Measurements from ENCODE around the gene NCK1. TPM values are rescaled to one million over a fixed set of nuclear protein-coding genes. Genes with fewer than 3 reads are reported as not detected.

The NCK1 gene
- 46.2 and 56.3 TPM in 2 replicates for total RNA-seq

DNA sequence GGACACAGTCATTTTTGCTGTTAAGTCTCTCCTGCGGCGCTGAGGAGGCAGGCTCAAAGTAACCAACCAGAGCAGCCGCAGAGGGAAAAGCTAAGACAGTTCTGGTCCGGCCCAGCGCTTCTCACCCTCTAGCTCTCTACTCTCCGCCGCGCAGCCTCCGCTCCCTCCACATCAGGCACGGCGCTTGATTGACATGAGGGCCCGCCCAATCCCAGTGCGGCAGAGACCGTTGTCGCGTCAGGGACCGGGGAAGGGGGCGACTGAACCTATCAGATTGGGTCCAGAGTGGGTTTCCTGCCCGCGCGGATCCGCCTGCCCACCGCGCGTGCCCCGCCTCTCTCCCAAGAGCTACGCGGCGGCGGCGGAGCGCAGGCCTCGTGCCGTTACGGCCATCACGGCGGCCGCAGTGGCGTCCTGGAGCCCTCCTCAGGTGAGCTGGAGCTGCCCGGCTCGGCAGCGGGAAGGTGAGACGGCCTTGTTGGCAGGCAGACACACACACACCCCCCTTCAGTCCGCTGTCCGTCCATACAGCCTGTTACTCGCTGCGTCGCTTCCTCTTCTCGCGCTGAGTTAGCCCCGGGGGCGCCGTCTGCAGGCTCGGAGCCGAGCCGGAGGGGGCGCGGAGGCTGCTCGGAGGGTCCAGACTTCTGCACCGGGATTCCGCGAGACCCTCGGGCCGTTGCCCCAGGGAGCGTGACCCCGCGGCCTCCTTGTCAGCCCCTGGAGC lies at the start of gene NCK1:
Gene NCK1 (plus strand): TSS at position 319 of the 727 bp plus-strand sequence. CDS start 65,794 bp downstream, outside the sequence.
- intact Hi-C loops (cut with micrococcal nuclease): loop anchor here (1.0 to 5.0 kb wide), 13 partner anchors 23 to 1325 kb away; partner anchors contain the start of genes ARMC8, DBR1, MSL2 and PCCB

DNA sequence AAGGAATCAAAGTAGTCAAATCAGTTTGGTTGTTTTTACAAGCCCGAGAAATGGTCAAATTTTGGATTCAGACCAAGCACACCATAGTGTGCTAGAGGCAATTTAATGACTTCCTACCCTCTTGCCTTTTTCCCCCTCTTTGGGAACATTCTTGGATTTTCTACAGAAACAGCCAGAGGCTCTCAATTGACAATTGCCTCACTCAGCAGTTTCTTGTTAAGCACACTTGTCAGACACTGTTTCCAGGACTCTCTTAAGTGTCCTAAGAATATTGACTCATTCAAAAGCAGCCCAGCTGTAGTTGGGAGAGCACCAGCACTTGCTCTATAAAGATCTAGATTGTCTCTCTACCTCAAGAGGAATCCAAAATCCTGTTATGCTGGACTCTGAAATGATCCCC lies 44.6 kb upstream of the NCK1 start:
- intact Hi-C loops (cut with micrococcal nuclease): loop anchor here (1.0 to 5.0 kb wide), 2 partner anchors 30 to 115 kb away; no protein-coding TSS in a partner anchor

DNA sequence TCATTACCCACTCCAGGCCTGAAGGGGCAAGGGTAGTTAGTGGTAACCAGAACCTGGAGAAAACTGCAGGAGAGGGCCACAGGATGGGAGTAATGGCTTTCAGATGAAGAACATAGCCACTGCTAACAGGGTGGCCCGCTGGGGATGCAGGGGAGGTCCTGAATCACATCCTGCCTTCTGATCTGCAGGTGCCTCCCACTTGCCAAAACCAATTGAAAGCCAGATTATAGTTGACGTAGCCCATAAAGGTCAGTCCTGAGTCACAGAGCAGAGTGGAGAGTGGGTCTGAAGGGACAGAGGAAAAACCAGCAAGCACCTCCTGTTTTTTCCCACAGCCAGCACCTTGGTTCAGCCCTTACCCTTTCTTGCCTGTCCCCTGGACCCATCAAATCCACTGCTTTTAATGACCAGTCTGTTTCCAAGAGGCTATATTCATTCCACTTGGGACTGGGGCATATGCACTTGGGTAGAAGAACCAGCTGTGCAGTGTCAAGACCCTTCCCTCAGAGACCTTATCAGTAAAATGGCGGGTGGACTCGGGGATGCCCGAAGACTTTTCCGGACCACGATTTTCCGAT lies 43.7 kb upstream of the NCK1 start:
- intact Hi-C loops (cut with micrococcal nuclease): loop anchor here (1.0 to 5.0 kb wide), 5 partner anchors 21 to 195 kb away; partner anchors contain the start of gene NCK1

DNA sequence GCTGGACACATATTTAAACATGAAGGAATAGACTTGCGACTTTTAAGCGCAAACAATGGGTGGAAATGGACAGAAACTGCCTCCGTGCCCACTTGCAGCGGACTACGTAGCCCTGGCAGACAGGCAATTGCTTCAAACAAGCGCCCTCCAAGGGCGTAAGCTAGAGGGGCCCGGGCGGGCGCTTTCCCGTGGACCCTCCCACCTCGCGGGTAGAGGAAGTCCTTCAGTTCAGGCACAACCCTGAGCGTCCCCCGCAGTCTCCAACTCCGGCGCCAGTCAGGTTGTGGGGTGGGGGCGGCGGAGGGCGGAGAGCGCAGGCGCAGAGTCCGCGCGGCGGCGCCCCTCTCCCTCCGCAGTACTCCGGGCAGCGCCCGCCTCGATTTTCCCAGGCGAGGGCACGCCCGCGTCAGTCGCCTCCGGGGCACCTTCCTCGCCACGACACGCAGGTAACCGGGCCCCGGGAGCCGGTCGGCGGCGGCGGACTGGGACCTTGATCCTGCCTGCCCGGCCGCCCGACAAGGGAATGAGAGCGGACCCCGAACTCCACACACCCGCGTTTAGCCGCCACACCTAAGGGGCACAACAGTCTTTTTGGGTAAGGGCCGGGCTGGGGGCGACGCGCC lies 43.1 kb upstream of the NCK1 start, which contains the start of gene SLC35G2:
Gene SLC35G2 (plus strand): TSS at position 358 of the 623 bp plus-strand sequence. CDS start 35,335 bp downstream, outside the sequence.
- intact Hi-C loops (cut with micrococcal nuclease): loop anchor here (1.0 to 5.0 kb wide), 5 partner anchors 20 to 194 kb away; partner anchors contain the start of gene NCK1

DNA sequence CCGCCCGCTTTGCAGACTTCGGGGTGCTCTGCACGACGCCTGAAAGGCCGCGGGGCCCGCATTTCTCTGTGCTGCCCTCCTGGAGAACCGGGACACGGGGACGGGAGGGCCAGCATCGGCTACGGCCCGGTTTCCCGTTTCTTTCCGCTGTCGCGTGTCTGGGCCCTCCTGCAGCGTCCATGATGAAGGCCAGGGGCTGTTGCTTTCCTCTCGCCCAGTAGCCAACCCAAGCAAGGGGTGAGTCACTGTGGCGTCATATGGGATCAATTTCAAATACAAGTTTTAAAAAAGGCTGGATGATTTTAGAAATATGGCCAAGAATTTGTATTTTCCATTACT lies 42.6 kb upstream of the NCK1 start:
- intact Hi-C loops (cut with micrococcal nuclease): loop anchor here (2.0 to 5.0 kb wide), 3 partner anchors 19 to 193 kb away; no protein-coding TSS in a partner anchor

DNA sequence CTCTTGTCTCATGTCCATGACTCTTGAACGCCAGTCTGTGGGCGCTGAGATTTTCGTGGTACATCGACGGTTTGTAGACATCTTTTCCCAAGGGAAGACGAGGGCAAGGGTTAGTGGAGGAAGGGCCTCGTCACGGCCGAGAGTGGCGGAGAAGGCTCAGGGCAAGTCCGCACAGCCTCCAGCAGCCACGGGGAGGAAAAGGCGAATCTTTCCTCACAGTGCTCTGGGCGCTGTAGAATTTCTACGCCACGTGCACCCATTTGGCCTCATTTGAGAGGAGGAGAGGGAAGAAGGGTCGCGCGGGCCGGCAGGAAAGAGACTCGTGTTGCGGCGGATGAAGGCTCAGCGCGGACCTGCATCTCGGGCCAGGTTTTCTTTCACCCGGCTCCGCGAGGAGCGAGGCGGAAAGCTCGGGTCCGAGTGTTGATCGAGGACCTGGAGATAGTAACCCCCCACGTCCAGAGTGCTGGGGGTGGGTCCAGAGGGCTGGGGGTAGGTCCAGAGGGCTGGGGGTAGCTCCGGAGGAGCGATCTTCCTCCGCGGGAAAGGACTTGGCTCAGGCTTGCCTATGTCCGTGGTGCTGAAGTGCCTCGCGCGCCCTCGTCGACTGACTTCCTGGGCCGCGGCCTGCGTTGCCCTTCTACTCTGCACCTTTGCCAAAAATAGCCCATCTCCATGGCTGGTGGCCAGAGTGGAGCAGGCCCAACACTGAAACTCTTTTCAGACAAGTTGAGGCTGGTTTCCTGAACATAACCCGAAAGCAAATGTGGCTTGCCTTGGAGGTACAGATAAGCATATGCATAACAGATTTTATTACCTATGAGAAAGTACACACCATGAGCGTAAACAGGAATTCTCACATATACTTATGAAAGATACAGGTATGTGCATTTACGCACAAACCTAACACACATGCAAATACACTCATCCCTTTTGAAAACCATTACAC lies 42.0 kb upstream of the NCK1 start:
- intact Hi-C loops (cut with micrococcal nuclease): loop anchor here (2.0 to 5.0 kb wide), 3 partner anchors 19 to 193 kb away; no protein-coding TSS in a partner anchor

DNA sequence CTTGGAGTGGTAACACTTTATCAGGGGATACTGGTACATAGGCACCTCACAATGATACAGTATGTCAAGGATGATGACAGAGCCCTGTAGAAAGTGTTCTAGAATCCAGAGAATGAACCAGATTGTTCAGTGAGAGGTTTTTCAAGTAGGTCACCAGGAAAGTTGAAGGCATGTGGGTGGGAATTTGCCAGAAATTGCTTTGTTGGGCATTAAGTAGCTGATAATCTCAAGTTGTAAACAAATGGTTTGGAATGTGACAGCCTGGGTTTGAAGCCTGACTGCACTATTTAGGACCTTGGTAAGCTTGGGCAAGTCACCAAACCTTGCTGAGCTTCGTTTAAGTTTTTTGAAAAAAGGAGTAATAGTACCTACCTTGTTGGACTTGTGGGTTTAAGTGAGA lies 30.5 kb upstream of the NCK1 start:
- intact Hi-C loops (cut with micrococcal nuclease): no loop called here

DNA sequence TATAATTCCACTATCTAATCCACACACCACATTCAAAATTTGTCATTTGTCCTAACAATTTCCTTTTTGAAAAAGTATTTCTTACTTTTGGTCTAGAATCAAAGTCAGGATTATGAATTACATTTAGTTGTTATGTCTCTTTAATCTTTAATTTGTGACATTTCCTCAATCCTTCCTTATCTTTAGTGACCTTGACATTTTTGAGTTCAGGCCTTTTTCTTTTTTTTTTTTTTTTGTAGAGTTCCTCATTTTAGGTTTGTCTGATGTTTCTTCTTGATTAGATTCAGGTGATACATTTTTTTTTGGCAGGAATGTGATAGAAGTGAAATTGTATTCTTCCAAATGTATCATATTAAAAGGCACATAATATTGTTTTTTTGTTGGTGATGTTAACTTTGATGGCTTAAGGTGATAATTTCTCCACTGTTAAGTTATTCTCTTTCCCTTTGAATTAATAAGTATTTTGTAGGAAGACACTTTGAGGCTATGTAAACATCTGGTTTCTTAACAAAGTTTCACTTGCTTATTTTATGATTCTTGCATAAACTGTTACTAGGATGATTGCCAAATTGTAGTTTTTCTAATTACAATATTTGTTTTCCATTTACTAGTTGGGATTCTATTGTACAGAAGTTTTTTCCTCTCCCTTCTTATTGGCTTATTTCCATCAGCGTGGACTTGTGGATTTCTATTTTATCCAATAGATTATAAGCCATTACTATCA lies 26.8 kb upstream of the NCK1 start:
- intact Hi-C loops (cut with micrococcal nuclease): loop anchor here (5.0 kb wide), 1 partner anchor 48 kb away; no protein-coding TSS in a partner anchor

DNA sequence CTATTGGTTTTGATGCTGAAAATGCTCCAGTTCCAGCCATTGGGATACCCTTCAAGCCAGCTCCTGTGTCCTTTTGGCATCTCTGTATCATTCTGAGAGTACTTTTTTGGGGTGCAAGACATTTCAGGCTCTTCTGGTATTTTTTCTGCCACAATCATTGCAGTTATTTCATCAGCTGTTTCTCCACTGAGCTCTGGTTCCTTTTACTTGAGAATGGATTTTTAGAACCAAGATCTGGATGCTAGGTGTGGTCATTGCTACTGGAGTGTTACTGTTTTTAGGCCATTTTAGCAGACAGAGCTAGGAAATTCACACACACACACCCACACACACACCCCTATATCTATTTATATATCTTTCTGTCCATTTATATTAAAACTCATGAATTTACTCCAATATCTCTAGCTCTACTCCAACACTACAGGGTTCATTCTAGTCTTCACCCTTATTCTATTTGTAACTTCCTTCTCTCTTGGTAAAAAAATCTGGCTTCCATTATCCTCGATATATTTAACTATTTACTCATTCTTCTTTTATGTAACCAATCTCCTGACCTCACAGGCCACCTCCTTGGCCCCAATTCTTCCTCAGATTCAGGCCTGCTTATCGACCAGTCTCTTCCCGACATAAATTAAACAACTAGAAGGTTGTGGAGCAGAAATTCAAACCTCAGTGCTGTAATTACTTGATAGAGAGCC lies 26.0 kb upstream of the NCK1 start:
- intact Hi-C loops (cut with micrococcal nuclease): loop anchor here (5.0 kb wide), 1 partner anchor 49 kb away; no protein-coding TSS in a partner anchor

DNA sequence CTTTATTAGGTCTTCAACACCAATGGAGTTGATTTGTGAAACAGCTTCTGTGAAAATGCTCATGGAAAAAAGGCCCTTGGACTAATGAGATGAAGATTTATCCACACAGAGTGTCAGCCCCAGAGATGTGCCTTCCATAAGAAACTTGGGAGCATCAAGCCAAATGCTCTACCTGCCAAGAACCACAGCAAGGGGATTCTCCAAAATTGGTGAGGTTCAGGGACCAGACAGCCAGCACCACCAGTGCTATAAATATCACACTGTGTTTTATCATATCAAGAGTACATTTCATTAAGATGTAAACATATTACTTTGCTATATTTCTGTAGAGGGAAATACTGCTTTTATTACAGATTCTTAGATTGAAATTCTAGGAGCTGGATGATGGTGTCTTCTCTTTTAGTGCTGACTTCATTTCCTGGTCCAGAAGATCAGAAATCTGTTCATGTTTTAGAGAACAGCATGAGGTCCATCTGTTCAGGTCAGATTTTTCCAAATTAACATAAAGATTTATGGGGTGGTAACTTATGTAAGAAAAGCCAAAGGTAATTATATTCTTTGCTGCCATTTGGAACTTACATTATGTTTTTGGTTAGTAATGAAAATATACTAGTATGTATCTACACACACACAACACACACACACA lies 25.4 kb upstream of the NCK1 start:
- intact Hi-C loops (cut with micrococcal nuclease): loop anchor here (5.0 kb wide), 1 partner anchor 49 kb away; no protein-coding TSS in a partner anchor

DNA sequence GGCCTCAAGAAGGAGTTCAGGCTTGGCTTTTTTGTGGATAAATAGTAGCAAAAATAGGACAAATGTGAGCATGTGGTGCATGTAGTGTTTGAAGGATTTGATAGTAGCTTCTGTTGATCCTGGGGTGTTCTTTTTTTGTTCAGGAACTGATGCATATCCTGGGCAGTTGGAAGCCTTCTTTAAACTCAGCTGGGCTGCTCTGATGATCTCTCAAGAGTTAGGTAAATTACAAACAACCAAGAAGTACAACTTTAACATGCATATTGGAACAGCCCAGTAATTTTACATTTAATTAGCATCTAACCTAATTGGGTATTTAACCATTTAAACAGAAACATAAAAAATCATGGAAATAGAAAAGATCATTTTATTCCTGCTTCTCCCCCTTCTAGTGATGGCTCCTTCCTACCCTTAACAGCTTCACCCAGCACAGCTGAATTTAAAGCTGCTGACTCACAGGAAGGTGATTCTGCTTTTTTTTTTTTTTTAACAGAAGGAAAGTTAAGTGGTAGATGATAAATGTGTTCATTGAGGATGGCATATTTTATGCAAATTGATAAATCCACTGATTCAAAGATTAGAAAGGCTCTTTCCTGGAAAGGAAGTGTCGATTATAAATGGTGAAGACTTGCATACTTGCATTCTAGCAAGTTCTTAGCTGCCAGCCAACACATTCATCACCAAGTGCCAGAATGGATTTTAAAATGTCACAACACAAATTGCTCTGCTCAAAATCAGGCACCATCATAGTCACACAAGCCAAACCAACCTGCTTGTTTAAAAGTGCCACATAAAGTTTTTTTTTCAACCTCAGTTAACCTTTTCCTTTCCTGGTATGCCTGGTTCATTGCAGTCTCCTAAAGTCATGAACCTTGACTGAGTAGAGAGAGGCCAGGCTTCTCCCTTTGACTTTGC lies 23.1 kb upstream of the NCK1 start:
- intact Hi-C loops (cut with micrococcal nuclease): loop anchor here (1.0 to 5.0 kb wide), 3 partner anchors 20 to 52 kb away; partner anchors contain the start of genes NCK1 and SLC35G2

DNA sequence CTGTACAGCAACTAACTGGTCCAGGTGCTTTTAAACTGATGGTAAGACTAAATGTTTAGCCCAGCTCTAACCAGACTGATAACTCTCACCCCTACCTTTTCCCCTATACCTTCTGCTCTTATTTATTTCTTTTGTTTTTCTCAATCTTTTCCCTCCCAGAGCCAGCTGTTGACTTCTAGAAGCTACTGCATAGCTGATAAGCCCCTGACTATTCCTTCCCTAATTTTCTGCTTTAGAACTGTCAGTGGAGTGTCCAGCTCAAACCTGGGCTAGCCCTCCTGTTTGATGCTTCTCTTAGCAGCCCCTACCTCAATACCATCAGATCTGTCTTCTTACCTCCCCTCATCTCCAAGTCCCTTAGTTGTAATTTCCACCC lies 22.5 kb upstream of the NCK1 start:
- intact Hi-C loops (cut with micrococcal nuclease): loop anchor here (1.0 to 5.0 kb wide), 3 partner anchors 21 to 52 kb away; partner anchors contain the start of genes NCK1 and SLC35G2

DNA sequence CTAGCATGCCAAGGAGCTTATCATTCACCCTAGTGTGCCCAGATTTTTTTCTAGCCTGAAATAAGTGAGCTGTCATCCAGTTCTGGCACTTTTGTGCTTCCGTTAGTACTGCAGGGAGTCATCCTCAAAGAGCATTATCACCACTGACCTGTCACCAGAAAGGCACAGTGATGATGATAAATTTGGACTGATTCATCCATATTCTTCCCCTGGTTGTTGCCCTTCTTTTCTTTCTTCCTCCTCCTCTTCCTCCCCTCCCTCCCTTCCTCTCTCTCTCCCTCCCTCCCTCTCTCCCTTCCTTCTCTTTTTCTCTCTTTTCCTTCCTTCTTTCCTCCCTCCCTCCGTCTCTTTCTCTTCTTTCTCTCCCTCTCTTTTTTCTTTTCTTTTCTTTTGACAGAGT lies 21.8 kb upstream of the NCK1 start:
- intact Hi-C loops (cut with micrococcal nuclease): no loop called here

DNA sequence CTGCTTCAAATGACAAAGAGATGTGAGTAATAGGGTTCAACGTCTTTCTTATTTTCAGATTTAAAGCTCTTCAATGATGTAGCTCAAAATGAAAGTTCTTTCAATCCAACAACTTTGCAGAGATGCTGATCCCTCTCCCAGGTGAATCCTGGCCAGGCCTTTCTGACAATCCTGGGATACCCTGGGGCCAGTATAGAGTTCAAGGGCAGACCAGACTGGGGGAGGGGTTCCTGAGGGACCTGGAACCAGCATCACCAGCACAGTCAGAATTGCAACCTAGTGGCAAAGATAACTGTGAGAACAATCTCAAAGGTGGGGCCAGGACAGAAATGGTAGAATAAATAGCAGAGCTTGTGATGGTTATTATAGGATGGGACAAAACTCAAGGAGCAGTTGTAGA lies 19.7 kb upstream of the NCK1 start:
- intact Hi-C loops (cut with micrococcal nuclease): no loop called here

DNA sequence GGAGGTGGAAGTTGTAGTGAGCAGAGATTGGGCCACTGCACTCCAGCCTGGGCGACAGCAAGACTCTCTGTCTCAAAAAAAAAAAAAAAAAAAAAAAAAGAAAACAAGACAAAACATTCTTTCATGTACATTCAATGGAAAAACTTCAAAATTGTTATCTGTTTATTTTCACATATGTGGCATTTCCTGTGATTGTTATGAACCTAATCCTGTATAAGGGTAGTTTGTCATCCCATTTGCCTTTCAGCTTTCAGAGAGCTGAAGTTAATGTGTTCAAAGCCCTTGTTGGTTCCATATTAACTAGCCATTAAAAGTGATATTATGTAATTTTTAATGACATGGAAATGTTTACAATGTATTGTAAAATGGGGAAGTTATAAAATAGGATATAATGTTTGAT lies 17.3 kb upstream of the NCK1 start:
- intact Hi-C loops (cut with micrococcal nuclease): no loop called here

DNA sequence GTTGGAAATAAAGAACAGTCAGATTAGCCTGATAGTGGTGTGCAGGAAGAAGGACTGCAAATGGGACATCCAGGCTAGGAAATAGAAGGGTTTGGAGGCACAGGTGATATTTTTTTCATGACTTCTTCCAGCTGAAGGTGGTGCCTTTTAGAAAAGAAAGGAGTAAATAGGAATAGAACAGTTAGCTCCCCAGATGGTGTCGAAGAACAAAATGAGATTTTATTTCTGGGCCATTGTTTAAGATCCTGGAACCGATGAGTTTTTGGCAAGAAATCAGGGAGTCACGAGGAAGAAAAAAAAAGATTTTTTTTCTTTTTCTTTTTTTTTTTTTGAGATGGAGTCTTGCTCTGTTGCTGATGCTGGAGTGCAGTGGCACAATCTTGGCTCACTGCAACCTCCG lies 9.8 kb upstream of the NCK1 start:
- intact Hi-C loops (cut with micrococcal nuclease): no loop called here

DNA sequence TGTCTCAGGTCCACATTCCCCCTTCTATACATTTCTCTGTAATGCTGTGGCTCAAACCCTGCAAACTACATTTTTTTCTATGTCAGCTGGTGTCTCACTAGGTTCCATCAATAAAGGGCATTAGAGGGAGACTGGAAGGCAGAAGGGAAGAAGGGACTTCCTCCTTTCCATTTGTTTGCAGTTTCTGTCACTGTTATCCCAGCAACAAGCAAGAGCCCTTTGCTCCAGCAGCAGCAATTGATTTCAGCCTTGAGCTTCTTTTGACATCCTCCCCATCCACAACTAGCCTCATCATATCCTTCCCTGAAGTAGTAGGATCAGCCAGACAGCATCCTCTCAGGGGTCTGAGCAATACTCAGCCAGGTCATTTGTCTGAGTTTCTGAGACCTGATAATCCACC lies 5.3 kb upstream of the NCK1 start:
- intact Hi-C loops (cut with micrococcal nuclease): no loop called here

DNA sequence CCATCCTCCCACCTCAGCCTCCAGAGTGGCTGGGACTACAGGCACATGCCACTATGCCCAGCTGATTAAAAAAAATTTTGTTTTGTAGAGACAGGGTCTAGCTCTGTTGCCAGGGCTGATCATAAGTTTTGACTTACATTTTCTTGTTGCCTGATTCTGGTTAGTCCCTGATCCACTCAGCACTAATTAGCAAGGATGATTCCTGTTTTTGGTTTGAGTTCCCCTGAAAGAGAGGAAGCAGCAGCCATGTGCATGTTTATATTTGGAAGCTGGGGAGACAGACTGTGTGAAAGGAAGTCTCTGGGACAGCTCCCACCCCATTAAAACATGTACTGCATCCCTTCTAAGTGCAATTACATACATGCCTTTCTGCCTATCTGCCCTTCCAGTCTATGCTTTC lies 3.6 kb upstream of the NCK1 start:
- intact Hi-C loops (cut with micrococcal nuclease): no loop called here

Measured in T-helper 1 cell treated with Interleukin-12 subunit alpha and Interleukin-12 subunit beta and Interleukin-4 antibody, amounts not matched to agents 30 ng/mL and 1 ng/mL, for 36 hours (primary cell).